Lung (tissue), 12 donors: Measurements from ENCODE around the gene DNASE1L2. TPM values are rescaled to one million over a fixed set of nuclear protein-coding genes. Genes with fewer than 3 reads are reported as not detected.

ENCODE experiments used
- ATAC-seq: fragments of 200-7000 bp; cut with Tn5 transposase; one replicate; pipeline ENCODE4 v1.9.1; 2020; ENCODE audit warnings: moderate number of reproducible peaks; ENCODE audit not compliant: insufficient read depth, low FRiP score
- DNase-seq, 3 donors: peaks; one replicate each; pipeline ENCODE4 v3.0.0-alpha.2; 2013 to 2017
- H3K27ac ChIP-seq, 2 donors: one replicate each; pipeline ENCODE4 v1.5.1; 2013; ENCODE audit warnings: mild to moderate bottlenecking in 2 of 2, moderate library complexity in 2 of 2, control low read depth in 1 of 2, inconsistent platforms in 1 of 2, low read depth in 1 of 2, low read length in 1 of 2
- H3K27me3 ChIP-seq, 3 donors: one replicate each; pipeline ENCODE4 v1.5.1; 2013; ENCODE audit warnings: low read length in 2 of 3; ENCODE audit not compliant: control insufficient read depth in 3 of 3, insufficient read depth in 3 of 3
- H3K36me3 ChIP-seq, 4 donors: one replicate each; pipeline ENCODE4 v1.5.1; 2013; ENCODE audit warnings: low read length in 4 of 4, mild to moderate bottlenecking in 1 of 4, moderate library complexity in 1 of 4; ENCODE audit not compliant: control insufficient read depth in 4 of 4, insufficient read depth in 4 of 4
- H3K4me1 ChIP-seq, 5 donors: one replicate each; pipeline ENCODE4 v1.5.1; 2013; ENCODE audit warnings: low read length in 5 of 5, mild to moderate bottlenecking in 2 of 5, moderate library complexity in 1 of 5; ENCODE audit not compliant: control insufficient read depth in 5 of 5, insufficient read depth in 5 of 5
- H3K4me3 ChIP-seq: one replicate; pipeline ENCODE4 v1.5.1; 2013; ENCODE audit warnings: mild to moderate bottlenecking, control low read depth, moderate library complexity
- H3K9ac ChIP-seq, 2 donors: one replicate each; pipeline ENCODE4 v1.5.1; 2013; ENCODE audit warnings: low read length in 2 of 2, control low read depth in 1 of 2; ENCODE audit not compliant: insufficient read depth in 1 of 2
- H3K9me3 ChIP-seq, 4 donors: one replicate each; pipeline ENCODE4 v1.5.1; 2013; ENCODE audit warnings: low read length in 3 of 4, mild to moderate bottlenecking in 1 of 4, moderate library complexity in 1 of 4; ENCODE audit not compliant: control insufficient read depth in 4 of 4, insufficient read depth in 3 of 4
- CTCF ChIP-seq: IDR thresholded peaks from 2 replicates; pipeline ENCODE4 v1.5.1; 2012; ENCODE audit warnings: mild to moderate bottlenecking; ENCODE audit errors: control extremely low read depth, extremely low read depth
- WGBS, 2 donors: extraction: QIAGEN DNeasy Blood & Tissue Kit; methylation state at CpG; one replicate each; pipeline ENCODE4 v1.1.7; 2013; 5-methylcytosine and 5-hydroxymethylcytosine counted together
- polyA plus RNA-seq, 2 donors: library from polyadenylated mRNA; stranded (reverse); fragments of 200-250 nt; gene quantifications; one replicate each; pipeline ENCODE4 v1.2.1, GENCODE V29; 2013
- total RNA-seq, 2 donors: library from RNA; depleted of rRNA in 1 of 2; stranded (reverse); fragments of >200 nt in 1 of 2; gene quantifications; one replicate each; pipeline ENCODE4 v1.2.1, GENCODE V29; 2014 to 2021
- donor health status: control.
- donor health status: control.
- donor health status: Bipolar disorder and iron deficiency.
- donor health status: healthy.
- donor health status: DM: yes; HTN: yes; CAD: no.

Gene DNASE1L2
- total and polyA plus RNA-seq, 4 donors, result 0.65 to 1.0 (median 0.70) TPM

- TF ChIP-seq CTCF, result no peak
- DNase-seq (no peak), ATAC-seq (no peak)
- no peak overlapping the region for H3K9ac ChIP-seq
- H3K27me3 ChIP-seq, result peaks cover 0 to 47% (median 21%) of the 10 kb centered on the region in 3 donors
- 25 to 30% methylated on average over 22 to 32 of the region's 32 CpGs for WGBS, 2 donors
- H3K36me3 ChIP-seq, result no peaks in the 10 kb centered on the region
- no peak overlapping the region for H3K4me3 ChIP-seq
- H3K9me3 ChIP-seq, result no peaks in the 10 kb centered on the region
- H3K27ac ChIP-seq, result no peak overlapping the region
- H3K4me1 ChIP-seq, result peaks cover 0 to 8% (median 4%) of the 10 kb centered on the region in 5 donors
Observed at GRCh38 chr16:2196981-2197511, 39.2 kb upstream of the DNASE1L2 start.

- no peak for DNase-seq
- no peak for TF ChIP-seq CTCF
- WGBS, 2 donors, result 85% methylated on average over 6 of the region's 6 CpGs
- H3K4me1 ChIP-seq, result peaks cover 0 to 8% (median 4%) of the 10 kb centered on the region in 5 donors
- H3K9me3 ChIP-seq, result no peaks in the 10 kb centered on the region
- no peak overlapping the region for H3K9ac ChIP-seq
- H3K4me3 ChIP-seq, result no peak overlapping the region
- no peak overlapping the region for H3K27ac ChIP-seq
- peaks cover 0 to 47% (median 21%) of the 10 kb centered on the region in 3 donors for H3K27me3 ChIP-seq
- no peak for ATAC-seq
- no peaks in the 10 kb centered on the region for H3K36me3 ChIP-seq
Observed at GRCh38 chr16:2197765-2198164, 38.5 kb upstream of the DNASE1L2 start.

GRCh38 chr16:2198283-2198682, 38.0 kb upstream of the DNASE1L2 start:
- WGBS, 2 donors, result 70 to 75% methylated on average over 4 of the region's 4 CpGs

More at GRCh38 chr16:2198283-2198682, 38.0 kb upstream of the DNASE1L2 start:
- no peak overlapping the region for H3K9ac ChIP-seq
- no peaks in the 10 kb centered on the region for H3K9me3 ChIP-seq
- ATAC-seq (no peak), DNase-seq (no peak)
- H3K27ac ChIP-seq, result no peak overlapping the region
- no peaks in the 10 kb centered on the region for H3K36me3 ChIP-seq
- peaks cover 0 to 47% (median 21%) of the 10 kb centered on the region in 3 donors for H3K27me3 ChIP-seq
- no peak for TF ChIP-seq CTCF
- peaks cover 0 to 8% (median 4%) of the 10 kb centered on the region in 5 donors for H3K4me1 ChIP-seq
- H3K4me3 ChIP-seq, result no peak overlapping the region
